IPS DF 6.9 (cell line): ENCODE results near the gene ZNF277.

ENCODE experiments used
- DNase-seq: peaks from one replicate; pipeline ENCODE4 v3.0.0-alpha.2; 2013; ENCODE audit warnings: low read depth, low spot score
- H3K27ac ChIP-seq: one replicate; pipeline ENCODE4 v1.5.1; 2013; ENCODE audit warnings: low read length, control low read depth
- H3K27me3 ChIP-seq: 2 replicates; pipeline ENCODE4 v1.6.1; 2013; ENCODE audit warnings: mild to moderate bottlenecking, low read length; ENCODE audit not compliant: control insufficient read depth, insufficient read depth
- H3K36me3 ChIP-seq: 2 replicates; pipeline ENCODE4 v1.6.1; 2013; ENCODE audit warnings: low read length; ENCODE audit not compliant: control insufficient read depth, insufficient read depth
- H3K4me1 ChIP-seq: 2 replicates; pipeline ENCODE4 v1.6.1; 2013; ENCODE audit warnings: low read length; ENCODE audit not compliant: control insufficient read depth, insufficient read depth
- H3K4me3 ChIP-seq: 2 replicates; pipeline ENCODE4 v1.5.1; 2013; ENCODE audit warnings: mild to moderate bottlenecking, low read length
- H3K9me3 ChIP-seq: 2 replicates; pipeline ENCODE4 v1.6.1; 2013; ENCODE audit warnings: low read length, inconsistent platforms; ENCODE audit not compliant: control insufficient read depth, insufficient read depth
- WGBS: extraction: QIAGEN DNeasy Blood & Tissue Kit; methylation state at CpG from one replicate; pipeline ENCODE4 v1.1.7; 2013; ENCODE audit warnings: mixed read lengths, missing lambda C conversion rate; ENCODE audit not compliant: insufficient read length, insufficient coverage; 5-methylcytosine and 5-hydroxymethylcytosine counted together

The ZNF277 gene

DNA sequence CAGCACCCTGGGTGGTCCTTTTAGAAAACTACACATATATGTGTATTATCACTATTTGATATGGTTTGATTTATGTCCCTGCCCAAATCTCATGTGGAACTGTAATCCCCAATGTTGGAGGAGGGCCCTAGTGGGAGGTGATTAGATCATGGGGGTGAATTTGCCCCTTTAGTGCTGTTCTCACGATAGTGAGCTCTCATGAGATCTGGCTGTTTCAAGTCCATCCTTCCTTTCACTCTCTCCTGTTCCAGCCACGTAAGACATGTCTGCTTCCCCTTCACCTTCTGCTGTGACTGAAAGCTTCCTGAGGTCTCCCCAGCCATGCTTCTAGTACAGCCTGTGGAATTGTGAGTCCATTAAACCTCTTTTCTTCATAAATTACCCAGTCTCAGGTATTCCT is 37.6 kb upstream of the ZNF277 start:
- H3K9me3 ChIP-seq: no peaks in the 10 kb centered on the region
- no peak overlapping the region for H3K4me3 ChIP-seq
- H3K27ac ChIP-seq: no peak overlapping the region
- no peak for DNase-seq
- WGBS: no CpG with 5 or more reads among the region's 2 CpGs
- no peaks in the 10 kb centered on the region for H3K27me3 ChIP-seq
- H3K36me3 ChIP-seq: no peaks in the 10 kb centered on the region
- 0 out of 2 replicates have a peak, but pooled peaks cover 2% of the 10 kb centered on the region for H3K4me1 ChIP-seq

DNA sequence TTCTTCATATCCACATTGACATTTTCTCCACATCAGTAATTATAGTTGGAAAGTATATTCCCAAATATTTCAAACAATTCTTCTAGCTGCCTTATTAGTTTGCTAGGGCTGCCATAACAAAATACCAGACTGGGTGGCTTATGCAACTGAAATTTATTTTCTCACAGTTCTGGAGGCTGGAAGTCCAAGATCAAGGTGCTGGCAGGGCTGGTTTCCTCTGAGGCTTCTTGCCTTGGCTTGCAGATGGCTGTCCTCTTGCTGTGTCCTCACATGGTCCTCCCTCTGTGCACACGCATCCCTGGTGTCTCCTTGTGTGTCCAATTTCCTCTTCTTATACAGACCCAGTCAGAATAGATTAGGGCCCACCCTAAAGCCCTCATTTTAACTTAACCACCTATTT is 34.8 kb upstream of the ZNF277 start:
- no peak overlapping the region for H3K4me3 ChIP-seq

DNA sequence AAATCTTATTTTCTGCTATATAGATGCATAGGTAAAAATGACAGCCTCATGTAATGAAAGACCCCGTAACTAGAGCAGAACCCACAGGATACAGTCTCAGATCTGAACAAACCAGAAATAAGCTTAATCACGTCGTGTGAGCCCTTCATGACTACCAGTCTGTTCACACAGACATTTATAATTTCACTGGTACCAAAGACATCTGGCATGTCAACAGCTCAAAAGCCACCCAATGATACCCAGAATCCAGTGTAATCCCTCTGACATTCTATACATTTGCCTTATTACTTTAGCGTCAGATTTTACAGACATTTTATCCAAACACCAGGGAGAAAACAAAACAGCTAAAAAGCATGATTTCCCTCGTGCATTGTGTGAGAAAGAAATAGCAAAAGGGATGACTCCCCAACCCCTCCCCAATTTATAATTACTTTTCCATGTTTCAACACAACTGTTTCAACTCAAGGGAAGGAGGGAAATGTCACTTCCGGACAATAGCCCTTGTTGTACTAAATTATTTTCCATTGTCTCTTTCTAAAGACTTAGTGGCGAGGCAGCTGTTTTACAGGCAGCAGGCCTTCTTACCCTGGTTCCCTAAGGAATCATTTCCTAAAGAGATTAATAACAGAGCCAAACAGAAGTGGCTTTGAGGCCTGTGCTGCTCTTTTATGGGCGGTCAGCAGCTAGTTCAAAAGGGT is 33.5 kb upstream of the ZNF277 start:
- 0 out of 2 replicates have a peak, but pooled peaks cover 2% of the 10 kb centered on the region for H3K4me1 ChIP-seq
- no peaks in the 10 kb centered on the region for H3K9me3 ChIP-seq
- no peaks in the 10 kb centered on the region for H3K27me3 ChIP-seq
- no peaks in the 10 kb centered on the region for H3K36me3 ChIP-seq
- DNase-seq: no peak
- H3K4me3 ChIP-seq: no peak overlapping the region
- no CpG with 5 or more reads among the region's 8 CpGs for WGBS
- H3K27ac ChIP-seq: no peak overlapping the region

More for the DNA sequence above, 34.8 kb upstream of the ZNF277 start:
- no peaks in the 10 kb centered on the region for H3K9me3 ChIP-seq
- no CpG with 5 or more reads among the region's 1 CpG for WGBS
- no peak overlapping the region for H3K27ac ChIP-seq
- no peaks in the 10 kb centered on the region for H3K36me3 ChIP-seq
- H3K4me1 ChIP-seq: 0 out of 2 replicates have a peak, but pooled peaks cover 2% of the 10 kb centered on the region
- DNase-seq: no peak
- H3K27me3 ChIP-seq: no peaks in the 10 kb centered on the region

DNA sequence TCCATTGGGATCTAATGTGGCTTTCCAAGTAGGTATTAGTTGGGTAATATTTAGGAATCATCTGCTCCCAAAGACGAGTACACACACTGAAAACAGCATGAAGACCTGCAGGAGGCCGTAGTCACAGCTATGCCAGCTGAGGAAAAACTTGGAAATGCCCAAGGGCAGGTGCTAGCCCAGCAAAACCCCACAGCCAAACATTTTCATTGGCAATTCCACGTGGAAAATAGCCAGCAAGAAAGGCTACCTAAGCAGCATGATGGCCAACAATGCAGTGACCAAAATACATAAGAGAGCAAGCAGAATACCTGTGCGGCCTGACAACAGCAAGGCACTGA is 33.0 kb upstream of the ZNF277 start:
- Histone ChIP-seq H3K4me1 (0 out of 2 replicates have a peak, but pooled peaks cover 2% of the 10 kb centered on the region), H3K27me3 (no peaks in the 10 kb centered on the region), H3K36me3 (no peaks in the 10 kb centered on the region), H3K4me3 (no peak overlapping the region), H3K9me3 (no peaks in the 10 kb centered on the region), H3K27ac (no peak overlapping the region)
- DNase-seq: no peak
- WGBS: no CpG with 5 or more reads among the region's 4 CpGs

DNA sequence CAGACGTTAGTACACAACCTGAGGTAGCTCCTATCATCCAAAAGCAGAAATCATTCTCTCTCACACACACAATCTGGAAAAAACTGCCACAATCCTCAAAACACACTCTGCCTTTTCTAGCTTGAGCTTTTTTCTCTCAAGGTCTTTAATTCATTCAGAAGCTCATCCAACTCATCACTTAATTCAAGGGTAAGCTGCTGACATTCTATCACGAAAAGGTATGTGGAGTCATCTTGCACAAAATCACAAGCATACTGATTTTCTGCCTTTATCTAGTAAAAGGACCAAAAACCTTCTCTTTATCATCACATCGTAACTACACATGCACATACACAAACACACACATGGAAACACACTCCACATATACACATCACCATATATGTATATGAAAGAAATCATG is 32.3 kb upstream of the ZNF277 start:
- no peaks in the 10 kb centered on the region for H3K27me3 ChIP-seq
- no peak overlapping the region for H3K4me3 ChIP-seq
- H3K4me1 ChIP-seq: 0 out of 2 replicates have a peak, but pooled peaks cover 2% of the 10 kb centered on the region
- no peaks in the 10 kb centered on the region for H3K9me3 ChIP-seq
- no peak for DNase-seq
- no peak overlapping the region for H3K27ac ChIP-seq
- H3K36me3 ChIP-seq: no peaks in the 10 kb centered on the region
- 100% methylated on average over 1 of the region's 3 CpGs for whole genome bisulfite sequencing

DNA sequence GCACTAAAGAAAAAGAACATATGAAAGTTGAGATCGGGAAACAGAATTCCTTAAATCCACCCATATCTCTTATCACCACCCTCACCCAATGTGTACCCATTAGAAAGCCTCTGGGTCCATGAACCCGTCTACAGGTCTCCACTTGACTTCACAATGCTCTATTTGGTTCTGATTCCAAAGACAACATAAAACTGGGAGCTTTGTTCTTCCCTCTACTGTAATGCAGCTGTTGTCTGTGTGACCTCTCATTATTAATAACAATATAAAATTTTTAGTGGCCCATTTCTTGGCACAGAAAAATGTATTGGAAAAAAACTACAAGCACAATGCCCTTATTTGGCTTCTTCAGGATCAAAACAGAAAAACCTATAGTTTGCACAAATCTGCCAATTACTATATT is 30.3 kb upstream of the ZNF277 start:
- no CpG with 5 or more reads among the region's 2 CpGs for WGBS
- Histone ChIP-seq H3K36me3 (no peaks in the 10 kb centered on the region), H3K27me3 (no peaks in the 10 kb centered on the region), H3K4me1 (0 out of 2 replicates have a peak, but pooled peaks cover 2% of the 10 kb centered on the region), H3K4me3 (no peak overlapping the region), H3K27ac (no peak overlapping the region), H3K9me3 (no peaks in the 10 kb centered on the region)
- no peak for DNase-seq

DNA sequence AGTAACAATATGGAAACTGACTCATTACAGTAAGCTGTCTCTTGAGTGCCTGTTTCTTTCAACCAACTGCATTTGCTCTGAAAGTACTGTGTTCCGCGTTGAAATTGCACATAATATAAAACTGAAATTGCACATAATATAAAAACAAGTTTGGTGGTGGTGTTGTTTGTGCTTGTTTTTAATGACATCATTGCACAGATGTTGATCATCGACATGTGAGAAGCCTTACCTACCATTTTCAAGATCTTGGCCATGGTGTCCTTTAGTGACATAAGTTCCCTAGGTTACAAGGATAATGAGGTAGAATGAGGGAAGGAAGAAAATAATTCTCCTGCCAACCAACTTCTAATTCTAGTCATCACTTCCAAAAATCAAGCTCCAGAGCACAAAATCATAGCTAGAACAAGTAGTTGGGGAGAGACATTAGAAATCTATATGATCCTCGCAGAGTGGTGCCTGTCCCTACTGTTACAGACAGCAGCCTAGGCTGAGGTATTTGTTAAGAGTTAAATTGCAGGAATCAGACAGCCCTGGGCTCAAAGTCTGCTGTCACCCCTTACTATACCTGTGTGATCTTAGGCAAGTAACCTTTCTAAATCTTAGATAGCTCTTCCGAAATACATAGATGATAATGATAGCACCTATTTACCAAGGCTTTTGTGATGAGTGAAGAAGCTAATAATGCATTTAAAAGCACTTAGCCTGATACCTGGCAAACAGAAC is 29.6 kb upstream of the ZNF277 start:
- H3K9me3 ChIP-seq: no peaks in the 10 kb centered on the region
- no CpG with 5 or more reads among the region's 5 CpGs for WGBS
- no peak overlapping the region for H3K27ac ChIP-seq
- no peaks in the 10 kb centered on the region for H3K36me3 ChIP-seq
- no peak for DNase-seq
- 0 out of 2 replicates have a peak, but pooled peaks cover 2% of the 10 kb centered on the region for H3K4me1 ChIP-seq
- H3K4me3 ChIP-seq: no peak overlapping the region
- no peaks in the 10 kb centered on the region for H3K27me3 ChIP-seq

DNA sequence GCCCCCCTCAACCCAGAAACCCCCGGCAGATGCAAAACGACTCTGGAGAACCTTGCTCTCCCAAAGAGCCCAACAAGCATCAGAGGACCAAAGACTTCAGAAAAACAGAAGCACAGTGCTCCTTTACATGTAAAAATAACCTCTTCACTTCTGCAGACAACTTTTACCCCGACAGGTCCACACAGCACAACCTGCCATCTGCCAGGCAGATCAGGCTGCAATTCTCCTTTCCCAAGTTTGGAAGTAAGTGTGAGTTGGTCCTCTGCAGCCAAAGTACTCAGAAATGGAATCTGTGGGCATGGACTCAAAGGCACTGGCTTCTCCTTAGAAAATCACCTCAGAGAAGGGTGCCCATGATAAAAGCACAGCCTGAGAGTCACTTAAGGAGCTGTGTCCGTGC is 26.3 kb upstream of the ZNF277 start:
- no peaks in the 10 kb centered on the region for H3K9me3 ChIP-seq
- H3K36me3 ChIP-seq: no peaks in the 10 kb centered on the region
- no peak overlapping the region for H3K27ac ChIP-seq
- H3K4me3 ChIP-seq: no peak overlapping the region
- no peaks in the 10 kb centered on the region for H3K27me3 ChIP-seq
- no peak for DNase-seq
- WGBS: no CpG with 5 or more reads among the region's 4 CpGs
- H3K4me1 ChIP-seq: no peaks in the 10 kb centered on the region

DNA sequence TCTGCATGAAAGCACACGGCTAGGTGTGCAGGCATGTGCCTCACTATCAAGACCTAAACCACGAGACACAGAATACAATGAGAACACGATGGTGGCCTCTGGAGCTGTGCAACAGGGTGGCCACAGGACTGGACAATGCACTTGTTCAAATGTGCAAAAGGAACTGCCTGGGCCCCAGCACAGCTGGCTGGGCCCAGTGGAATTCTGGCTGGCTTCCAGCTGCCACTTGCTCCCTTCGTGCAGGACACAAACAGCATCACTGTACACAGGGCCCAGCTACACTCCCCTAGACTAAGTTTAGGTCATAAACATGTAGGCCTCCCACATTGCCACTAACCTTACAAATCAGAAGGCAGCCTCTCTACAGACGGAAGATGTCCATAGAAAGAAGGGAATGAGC is 23.7 kb upstream of the ZNF277 start:
- Histone ChIP-seq H3K27ac (no peak overlapping the region), H3K27me3 (no peaks in the 10 kb centered on the region), H3K4me1 (no peaks in the 10 kb centered on the region), H3K9me3 (no peaks in the 10 kb centered on the region), H3K36me3 (no peaks in the 10 kb centered on the region), H3K4me3 (no peak overlapping the region)
- no CpG with 5 or more reads among the region's 5 CpGs for WGBS
- DNase-seq: no peak

DNA sequence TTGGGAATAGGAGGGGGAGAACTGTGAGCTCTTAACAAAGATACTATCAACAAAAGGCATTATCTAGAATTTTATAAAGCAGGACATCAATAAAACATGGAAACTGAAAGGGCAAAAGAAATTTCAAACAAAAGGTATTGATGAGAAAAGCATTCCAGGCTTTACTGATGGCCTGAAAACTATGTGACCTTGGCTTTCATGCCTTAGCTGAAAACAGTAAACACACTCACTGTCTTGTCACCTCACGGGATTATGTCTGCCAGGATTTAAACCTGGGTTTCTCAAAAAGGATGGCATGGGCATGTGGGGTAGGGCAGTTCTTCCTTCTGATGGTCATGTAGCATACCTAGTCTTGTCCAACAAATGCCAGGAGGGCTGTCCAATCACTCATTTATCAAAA is 23.2 kb upstream of the ZNF277 start:
- DNase-seq: no peak
- Histone ChIP-seq H3K27me3 (no peaks in the 10 kb centered on the region), H3K4me1 (no peaks in the 10 kb centered on the region), H3K9me3 (no peaks in the 10 kb centered on the region), H3K27ac (no peak overlapping the region), H3K36me3 (no peaks in the 10 kb centered on the region), H3K4me3 (no peak overlapping the region)
- no CpG with 5 or more reads among the region's 1 CpG for WGBS
